Right ventricle myocardium inferior (tissue), 1 donor: ENCODE data around the gene RBMS3. TPM values are rescaled to one million over a fixed set of nuclear protein-coding genes. Genes with fewer than 3 reads are reported as not detected.

Experiments
- ATAC-seq: fragments of 200-7000 bp; cut with Tn5 transposase; one replicate; pipeline ENCODE4 v1.9.1; 2020; ENCODE audit warnings: mild to moderate bottlenecking, moderate library complexity
- DNase-seq: peaks from one replicate; pipeline ENCODE4 v3.0.0; 2021; ENCODE audit errors: missing footprints
- intact Hi-C: fragments of 100-400 bp; cut with DNase I; formaldehyde crosslinking; loops from one replicate; pipeline ENCODE4 v1.11.0; 2022
- total RNA-seq: library from RNA; stranded (reverse); fragmentation: NEBNext Ultra II Directional; extraction: Animal tissue kit (Norgen Biotek cat#: 25700); gene quantifications from one replicate; pipeline ENCODE4 v1.2.1, GENCODE V29; 2021
- donor health status: DM: no; HTN: yes; CAD: no; lungs with severe emphysema.

Gene RBMS3
- total RNA-seq, 1 donor from 2014 or later, result 32.7 TPM

DNA sequence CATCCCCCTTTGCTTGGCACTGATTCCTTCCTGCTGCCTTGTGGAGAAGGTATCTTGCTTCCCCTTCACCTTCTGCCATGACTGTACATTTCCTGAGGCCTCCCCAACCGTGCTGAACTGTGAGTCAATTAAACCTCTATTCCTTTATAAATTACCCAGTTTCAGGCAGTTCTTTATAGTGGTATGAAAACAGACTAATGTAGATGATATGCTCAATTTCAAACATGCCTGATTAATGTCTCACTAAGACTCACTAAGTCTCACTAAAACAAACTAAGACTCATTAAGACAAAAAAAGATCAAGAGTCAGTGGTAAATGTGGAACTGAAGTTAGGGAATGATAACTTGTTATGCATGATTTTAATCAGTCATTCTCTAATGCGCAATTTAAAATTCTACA is 606.6 kb downstream of the RBMS3 start:
- intact Hi-C loops, result no loop called here
- no peak for DNase-seq
- ATAC-seq, result no peak

GRCh38 chr3:29889215-29889614 is 608.3 kb downstream of the RBMS3 start:
- intact Hi-C loops, result no loop called here
- no peak for DNase-seq
- no peak for ATAC-seq

- intact Hi-C loops, result no loop called here
- no peak for ATAC-seq
- no peak for DNase-seq
Measured at GRCh38 chr3:29890801-29891200, 609.9 kb downstream of the RBMS3 start.

DNA sequence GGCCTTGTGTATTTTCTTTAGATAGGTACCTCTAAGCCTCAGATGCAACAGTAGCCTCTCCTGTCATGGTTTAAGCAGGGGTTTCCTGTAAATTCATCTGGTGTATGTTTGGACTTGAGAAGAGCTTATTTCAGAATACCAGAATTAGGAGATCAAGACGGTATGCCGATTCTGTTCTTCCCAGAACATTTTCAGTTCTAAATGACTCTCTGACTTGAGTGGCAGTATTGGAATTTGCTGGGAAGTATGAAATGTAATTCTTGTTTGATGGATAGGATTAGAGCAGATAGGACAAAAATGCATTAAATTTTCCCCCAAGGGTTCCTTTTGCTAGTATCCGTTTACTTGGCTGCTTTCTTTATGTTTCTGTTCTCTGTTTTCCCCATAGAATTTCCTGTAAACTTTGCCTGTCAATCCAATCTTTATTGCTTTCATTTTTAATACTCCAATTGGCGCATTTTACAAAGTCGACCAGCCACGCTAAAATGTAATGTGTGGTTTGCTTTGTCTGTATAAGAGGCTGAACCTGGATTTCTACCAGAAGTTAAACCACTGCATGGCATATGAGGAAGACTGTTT is 612.2 kb downstream of the RBMS3 start:
- intact Hi-C loops, result no loop called here
- no peak for ATAC-seq
- no peak for DNase-seq

DNA sequence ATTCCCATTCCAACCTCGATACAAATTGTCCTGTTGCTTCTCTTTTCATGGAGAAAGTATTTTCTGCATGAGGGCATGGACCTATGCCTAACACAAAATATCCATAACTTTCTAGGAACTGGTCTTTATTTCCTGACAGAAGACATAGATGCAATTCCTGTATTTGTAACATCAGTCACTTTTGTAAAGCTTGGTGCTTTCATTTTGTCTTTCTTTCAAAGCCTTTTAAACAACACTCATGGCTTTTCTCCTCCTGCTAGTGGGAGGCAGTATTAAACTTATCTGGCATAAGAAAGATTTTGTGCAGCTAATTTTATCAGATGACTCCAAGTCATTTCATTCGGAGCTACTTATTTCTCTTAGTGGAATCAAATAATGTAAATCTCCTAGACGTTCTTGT is 616.0 kb downstream of the RBMS3 start:
- ATAC-seq, result no peak
- no peak for DNase-seq
- intact Hi-C loops, result no loop called here

DNA sequence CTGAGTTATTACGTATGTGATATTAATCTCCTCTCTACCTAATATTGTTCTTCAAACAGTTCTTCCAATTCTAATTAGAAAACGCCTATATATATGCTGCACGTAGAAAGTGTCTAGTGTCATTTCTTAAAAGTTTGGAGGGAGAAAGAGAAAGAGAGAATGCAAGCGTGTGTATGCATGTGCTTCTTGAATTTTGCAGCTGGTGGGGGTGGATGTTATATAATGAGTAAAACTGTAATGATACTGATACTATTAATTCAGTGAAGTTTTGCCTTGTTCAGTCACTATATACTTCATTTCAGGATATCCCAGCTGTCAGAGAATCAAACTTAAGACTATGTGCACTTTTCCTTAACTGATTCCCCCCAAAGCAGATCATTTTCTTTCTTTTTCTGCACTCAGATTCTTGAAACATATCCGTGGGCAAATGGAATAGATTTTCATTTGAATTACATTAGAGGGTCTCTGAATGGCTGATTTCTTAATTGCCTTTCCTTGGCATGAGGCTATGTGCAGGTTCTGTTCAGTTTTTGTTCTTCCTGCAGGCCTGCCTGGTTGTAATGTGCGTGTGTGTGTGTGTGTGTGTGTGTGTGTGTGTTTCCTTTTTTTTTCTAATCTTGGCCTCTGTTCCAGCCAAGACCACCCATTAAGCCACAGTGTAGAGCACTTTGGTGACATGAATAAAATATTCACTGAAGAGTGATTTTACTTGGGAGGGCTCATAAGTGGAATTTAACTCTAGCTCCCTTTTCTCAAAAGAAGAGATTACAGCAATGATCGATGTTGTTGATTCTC is 617.5 kb downstream of the RBMS3 start:
- intact Hi-C loops, result no loop called here
- DNase-seq, result no peak
- no peak for ATAC-seq

DNA sequence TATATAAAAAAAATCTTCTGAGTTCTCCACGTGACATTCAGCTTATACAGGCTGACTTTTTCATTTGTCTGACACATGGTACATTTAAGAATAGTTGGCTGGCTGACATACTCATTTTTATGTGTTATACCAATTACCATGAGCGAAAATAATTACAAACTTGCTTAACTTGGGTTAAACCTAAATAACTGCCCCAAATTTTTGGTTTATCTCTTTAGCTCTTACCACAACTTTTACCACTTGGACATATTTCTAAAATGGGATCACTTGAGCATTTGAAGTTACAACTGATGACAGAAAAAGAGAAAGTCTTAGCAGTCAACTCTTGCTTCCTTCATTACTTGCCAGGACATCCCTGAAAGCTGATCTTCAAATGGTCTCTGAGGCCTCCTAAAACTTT is 618.1 kb downstream of the RBMS3 start:
- intact Hi-C loops, result no loop called here
- ATAC-seq (no peak), DNase-seq (no peak)

DNA sequence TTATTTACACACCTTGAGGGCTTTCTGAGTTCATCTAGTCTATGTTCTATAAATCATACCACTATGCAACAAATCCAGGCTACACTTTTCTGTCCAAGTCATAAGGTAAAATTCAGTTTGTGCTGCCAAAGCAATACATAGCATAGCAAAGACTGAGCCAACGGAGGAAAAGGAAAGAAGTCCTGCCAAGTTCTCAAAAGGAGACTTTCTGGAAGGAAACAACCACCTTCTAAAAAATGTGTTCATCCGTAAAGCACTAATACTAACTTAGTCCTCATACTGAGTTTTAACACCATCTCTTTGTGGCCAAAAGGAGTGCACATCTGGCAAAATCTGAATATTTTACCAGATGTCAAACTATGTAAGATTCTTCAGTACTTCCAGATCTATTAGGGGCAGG is 620.2 kb downstream of the RBMS3 start:
- ATAC-seq (no peak), DNase-seq (no peak)
- intact Hi-C loops, result no loop called here

- intact Hi-C loops, result no loop called here
- ATAC-seq (no peak), DNase-seq (no peak)
Measured at GRCh38 chr3:29903600-29903999, 622.7 kb downstream of the RBMS3 start.

- no peak for ATAC-seq
- no peak for DNase-seq
- intact Hi-C loops, result no loop called here
Measured at GRCh38 chr3:29906906-29907305, 626.0 kb downstream of the RBMS3 start.

DNA sequence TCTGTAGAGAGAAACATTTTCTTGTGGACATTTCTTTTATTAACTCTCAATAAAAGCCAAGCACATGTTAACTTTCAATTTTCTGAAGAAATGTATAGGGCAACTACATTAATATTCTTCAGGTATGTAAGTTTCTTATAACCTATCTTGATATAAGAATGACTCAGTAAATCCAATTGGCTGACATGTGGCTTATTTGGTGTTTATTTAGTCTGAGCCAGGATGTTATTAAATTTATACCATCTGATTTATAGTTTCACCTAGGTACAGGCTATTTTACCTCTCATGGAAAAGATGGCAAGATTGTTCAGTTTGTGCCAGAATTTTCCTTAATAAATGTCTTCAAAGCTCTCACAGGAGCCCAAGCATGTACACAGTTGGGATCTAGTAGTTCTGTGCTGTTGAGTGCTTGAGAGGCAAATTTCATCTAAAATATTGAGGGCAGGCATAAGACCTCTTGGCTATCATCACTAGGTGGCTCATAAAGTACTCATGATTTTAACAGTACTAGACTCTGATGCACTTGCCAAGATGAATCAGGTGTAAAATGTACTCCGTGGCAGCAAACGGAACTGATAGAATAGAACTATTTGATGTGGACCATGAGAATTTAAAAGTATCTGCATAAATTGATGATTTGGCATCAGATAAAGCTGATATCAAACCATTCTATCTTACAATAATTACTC is 631.9 kb downstream of the RBMS3 start:
- ATAC-seq, result no peak
- intact Hi-C loops, result no loop called here
- no peak for DNase-seq

GRCh38 chr3:29914861-29915524 is 634.1 kb downstream of the RBMS3 start:
- intact Hi-C loops, result no loop called here
- ATAC-seq (no peak), DNase-seq (no peak)

DNA sequence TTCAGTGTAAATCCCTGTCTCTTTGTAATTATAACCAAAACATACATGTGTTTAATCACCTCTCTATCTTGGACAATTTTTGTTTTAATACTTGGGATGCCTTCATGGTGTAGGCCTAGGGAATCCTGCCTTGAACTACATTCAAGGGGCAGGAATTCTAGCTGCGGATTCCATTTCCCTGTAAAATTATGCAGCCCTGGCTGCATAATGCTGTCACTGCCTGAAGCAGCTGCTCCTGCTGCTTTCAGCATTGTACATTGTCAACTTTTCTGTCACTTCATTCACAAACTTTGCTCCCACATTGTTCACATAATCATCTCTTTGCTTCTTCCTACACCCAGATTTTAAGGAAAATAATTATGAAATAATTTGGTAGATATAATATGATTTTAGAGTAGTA is 638.7 kb downstream of the RBMS3 start:
- intact Hi-C loops, result no loop called here
- no peak for ATAC-seq
- no peak for DNase-seq

- peak; percentile 94 for ATAC-seq
- intact Hi-C loops, result no loop called here
- no peak for DNase-seq
Measured at GRCh38 chr3:29922992-29923746, 642.3 kb downstream of the RBMS3 start.

GRCh38 chr3:29924783-29925561 is 644.1 kb downstream of the RBMS3 start:
- intact Hi-C loops, result no loop called here
- DNase-seq (no peak), ATAC-seq (no peak)

DNA sequence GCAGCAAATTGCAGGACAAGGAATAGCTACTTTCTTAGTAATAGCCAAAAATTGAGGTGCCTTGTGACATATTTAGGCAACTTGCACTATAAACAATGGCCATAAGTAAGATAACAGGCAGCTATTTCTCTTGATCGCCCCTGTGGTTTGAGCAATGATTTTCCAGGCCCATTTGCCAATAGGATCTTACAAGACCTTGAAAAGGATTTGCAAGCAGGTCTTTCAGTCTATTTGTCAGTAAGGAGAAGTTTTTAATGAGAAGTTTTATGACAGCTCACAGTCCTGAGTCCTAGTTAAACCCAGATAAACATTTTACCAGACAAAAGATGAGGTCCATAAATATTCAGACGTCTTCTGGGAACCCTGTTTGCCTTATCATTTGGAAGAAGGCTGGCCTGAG is 645.5 kb downstream of the RBMS3 start:
- intact Hi-C loops, result no loop called here
- ATAC-seq, result no peak
- DNase-seq, result no peak

DNA sequence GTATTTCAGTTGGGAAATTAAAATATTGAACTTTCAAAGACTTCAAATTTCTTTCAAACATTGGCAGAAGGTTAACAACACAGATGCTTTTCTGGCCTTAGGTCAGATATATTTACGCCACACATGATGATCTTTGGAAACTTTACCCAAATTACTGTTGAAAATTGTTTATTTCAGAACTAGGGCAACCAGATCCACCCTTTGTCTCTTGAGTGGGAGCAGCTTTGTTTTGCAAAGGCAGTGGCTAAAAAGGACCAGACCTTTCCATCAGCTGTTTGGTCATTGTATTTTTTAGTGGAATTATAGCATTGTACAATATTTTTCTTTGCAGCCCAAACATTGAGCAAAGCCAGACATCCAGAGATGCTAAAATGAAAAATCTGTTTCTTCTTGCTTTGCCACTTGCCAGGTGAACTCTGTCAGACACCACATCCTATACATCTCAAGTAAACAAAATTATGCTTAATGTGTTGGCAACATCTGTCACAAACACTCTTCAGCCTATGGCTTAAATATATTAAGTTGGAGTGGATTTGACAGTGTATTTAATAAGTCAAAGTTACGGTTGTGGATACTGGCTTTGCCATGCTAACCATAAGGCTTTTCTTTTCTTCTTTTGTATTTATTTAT is 651.9 kb downstream of the RBMS3 start:
- ATAC-seq, result no peak
- DNase-seq, result no peak
- intact Hi-C loops, result no loop called here
